ENCODE measurements around the gene LGALS14. TPM values are rescaled to one million over a fixed set of nuclear protein-coding genes. Genes with fewer than 3 reads are reported as not detected.

Gene LGALS14
- polyA plus RNA-seq, 1 experiment = not detected

GRCh38 chr19:39745643-39746042 is 41.4 kb downstream of the LGALS14 start:
- POLR2A ChIA-PET = no interaction called here

GRCh38 chr19:39746836-39747529 is 42.7 kb downstream of the LGALS14 start:
- ChIA-PET POLR2A (no interaction called here), CTCF (interaction anchor here (2.1 kb wide), 1 partner anchor 18 kb away, joined by 5 read pairs; no protein-coding TSS in a partner anchor)
- H3K4me3 ChIP-seq (ENCODE audit: low read depth, low read length) = no peak overlapping the region
- H3K36me3 ChIP-seq (ENCODE audit: control insufficient read depth, insufficient read depth, low read length) = no peaks in the 10 kb centered on the region
- no peaks in the 10 kb centered on the region for H3K27me3 ChIP-seq (ENCODE audit: control insufficient read depth, insufficient read depth, low read length)
- no peak for TF ChIP-seq CTCF (IDR thresholded peaks at IDR 0.05; ENCODE audit: insufficient read depth, low read depth, low read length)
- no peak for DNase-seq (ENCODE audit: low read depth)

More at GRCh38 chr19:39745643-39746042, 41.4 kb downstream of the LGALS14 start:
- no peak for DNase-seq (ENCODE audit: low read depth)
- H3K27me3 ChIP-seq (ENCODE audit: control insufficient read depth, insufficient read depth, low read length) = no peaks in the 10 kb centered on the region
- TF ChIP-seq CTCF (IDR thresholded peaks at IDR 0.05; ENCODE audit: insufficient read depth, low read depth, low read length) = no peak
- CTCF ChIA-PET = interaction anchor here (0.6 to 2.1 kb wide), 2 partner anchors 19 to 29 kb away, joined by 3 to 5 read pairs; no protein-coding TSS in a partner anchor
- H3K36me3 ChIP-seq (ENCODE audit: control insufficient read depth, insufficient read depth, low read length) = no peaks in the 10 kb centered on the region
- H3K4me3 ChIP-seq (ENCODE audit: low read depth, low read length) = no peak overlapping the region

GRCh38 chr19:39749981-39750380 is 45.7 kb downstream of the LGALS14 start:
- Histone ChIP-seq H3K36me3 (ENCODE audit: control insufficient read depth, insufficient read depth, low read length) (no peaks in the 10 kb centered on the region), H3K4me3 (ENCODE audit: low read depth, low read length) (no peak overlapping the region), H3K27me3 (ENCODE audit: control insufficient read depth, insufficient read depth, low read length) (no peaks in the 10 kb centered on the region)
- TF ChIP-seq CTCF (IDR thresholded peaks at IDR 0.05; ENCODE audit: insufficient read depth, low read depth, low read length) = no peak
- POLR2A ChIA-PET = no interaction called here
- CTCF ChIA-PET = no interaction called here
- DNase-seq (ENCODE audit: low read depth) = no peak

- ChIA-PET POLR2A (no interaction called here), CTCF (interaction anchor here (0.7 to 1.2 kb wide), 2 partner anchors 16 to 18 kb away, joined by 3 read pairs; no protein-coding TSS in a partner anchor)
- no peak overlapping the region for H3K4me3 ChIP-seq (ENCODE audit: low read depth, low read length)
- no peak for DNase-seq (ENCODE audit: low read depth)
- H3K27me3 ChIP-seq (ENCODE audit: control insufficient read depth, insufficient read depth, low read length) = no peaks in the 10 kb centered on the region
- H3K36me3 ChIP-seq (ENCODE audit: control insufficient read depth, insufficient read depth, low read length) = no peaks in the 10 kb centered on the region
- TF ChIP-seq CTCF (IDR thresholded peaks at IDR 0.05; ENCODE audit: insufficient read depth, low read depth, low read length) = no peak
These were observed 48.1 kb downstream of the LGALS14 start for GRCh38 chr19:39752390-39752789.

GRCh38 chr19:39752795-39753194 is 48.5 kb downstream of the LGALS14 start:
- TF ChIP-seq CTCF (IDR thresholded peaks at IDR 0.05; ENCODE audit: insufficient read depth, low read depth, low read length) = no peak
- no peak for DNase-seq (ENCODE audit: low read depth)
- POLR2A ChIA-PET = no interaction called here
- Histone ChIP-seq H3K27me3 (ENCODE audit: control insufficient read depth, insufficient read depth, low read length) (0 out of 2 replicates have a peak, but pooled peaks cover 1% of the 10 kb centered on the region), H3K36me3 (ENCODE audit: control insufficient read depth, insufficient read depth, low read length) (no peaks in the 10 kb centered on the region), H3K4me3 (ENCODE audit: low read depth, low read length) (no peak overlapping the region)
- CTCF ChIA-PET = interaction anchor here (0.7 to 1.2 kb wide), 2 partner anchors 16 to 18 kb away, joined by 3 read pairs; no protein-coding TSS in a partner anchor
